Measurements from ENCODE around the gene IL2RA.

The IL2RA gene

GRCh38 chr10:6071181-6072175 is 9.3 kb upstream of the IL2RA start:
- no peak for TF ChIP-seq CTCF (conservative IDR thresholded peaks at IDR 0.05; ENCODE audit: low read length)
- no peak for DNase-seq (ENCODE audit: low read depth)
- H3K4me3 ChIP-seq (ENCODE audit: low read length) = no peak overlapping the region

DNA sequence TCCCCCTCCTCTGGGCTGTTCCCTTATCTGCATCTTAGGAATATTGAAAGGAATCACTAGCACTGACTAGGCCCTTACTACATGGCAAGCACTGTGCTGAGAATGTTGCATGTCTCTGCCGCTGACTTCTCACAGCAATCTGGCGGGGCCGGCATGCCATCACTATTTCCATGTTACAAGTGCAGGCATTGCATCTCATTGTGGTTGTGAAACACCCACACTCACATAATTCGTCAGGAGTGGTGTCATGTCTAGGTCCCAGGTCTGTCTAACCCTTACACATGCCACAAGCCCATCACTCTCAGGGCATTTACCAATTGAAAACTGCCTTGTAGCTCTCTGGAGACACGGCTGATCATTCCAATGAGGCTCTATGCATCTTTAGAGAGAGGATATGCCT is 8.5 kb upstream of the IL2RA start:
- TF ChIP-seq CTCF (conservative IDR thresholded peaks at IDR 0.05; ENCODE audit: low read length) = no peak
- no peak overlapping the region for H3K4me3 ChIP-seq (ENCODE audit: low read length)
- DNase-seq (ENCODE audit: low read depth) = no peak

- DNase-seq (ENCODE audit: low read depth) = no peak
- H3K4me3 ChIP-seq (ENCODE audit: low read length) = no peak overlapping the region
- TF ChIP-seq CTCF (conservative IDR thresholded peaks at IDR 0.05; ENCODE audit: low read length) = no peak
Observed at GRCh38 chr10:6069081-6069931, 7.1 kb upstream of the IL2RA start.

GRCh38 chr10:6068422-6068821 is 6.3 kb upstream of the IL2RA start:
- no peak overlapping the region for H3K4me3 ChIP-seq (ENCODE audit: low read length)
- DNase-seq (ENCODE audit: low read depth) = no peak
- TF ChIP-seq CTCF (conservative IDR thresholded peaks at IDR 0.05; ENCODE audit: low read length) = no peak

GRCh38 chr10:6068006-6068405 is 5.8 kb upstream of the IL2RA start:
- H3K4me3 ChIP-seq (ENCODE audit: low read length) = no peak overlapping the region
- TF ChIP-seq CTCF (conservative IDR thresholded peaks at IDR 0.05; ENCODE audit: low read length) = no peak
- DNase-seq (ENCODE audit: low read depth) = no peak

DNA sequence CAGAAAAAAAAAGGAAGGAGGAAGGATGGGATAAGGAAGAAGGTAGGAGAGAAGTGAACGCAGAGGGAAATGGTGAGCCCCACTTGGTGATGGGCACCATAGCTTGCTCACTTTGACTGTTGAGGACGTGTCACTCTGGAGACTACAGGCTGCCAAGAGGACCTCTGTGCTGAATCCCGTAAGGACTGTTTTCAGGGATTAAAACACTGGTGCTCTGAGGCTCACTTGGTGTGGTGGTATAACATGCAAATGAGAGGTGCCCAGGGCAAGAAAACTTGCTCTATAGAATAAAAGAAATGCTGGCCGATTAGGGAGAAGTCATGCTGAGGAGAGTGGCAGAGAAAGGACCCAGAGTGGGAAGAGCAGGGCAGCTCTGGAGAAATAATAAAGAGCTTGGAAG is 5.3 kb upstream of the IL2RA start:
- no peak for TF ChIP-seq CTCF (conservative IDR thresholded peaks at IDR 0.05; ENCODE audit: low read length)
- no peak overlapping the region for H3K4me3 ChIP-seq (ENCODE audit: low read length)
- DNase-seq (ENCODE audit: low read depth) = no peak
